ENCODE results near the gene CACNA1S. TPM values are rescaled to one million over a fixed set of nuclear protein-coding genes. Genes with fewer than 3 reads are reported as not detected.

Gene CACNA1S
- total RNA-seq, 1 donor from 2014 or later = not detected

DNA sequence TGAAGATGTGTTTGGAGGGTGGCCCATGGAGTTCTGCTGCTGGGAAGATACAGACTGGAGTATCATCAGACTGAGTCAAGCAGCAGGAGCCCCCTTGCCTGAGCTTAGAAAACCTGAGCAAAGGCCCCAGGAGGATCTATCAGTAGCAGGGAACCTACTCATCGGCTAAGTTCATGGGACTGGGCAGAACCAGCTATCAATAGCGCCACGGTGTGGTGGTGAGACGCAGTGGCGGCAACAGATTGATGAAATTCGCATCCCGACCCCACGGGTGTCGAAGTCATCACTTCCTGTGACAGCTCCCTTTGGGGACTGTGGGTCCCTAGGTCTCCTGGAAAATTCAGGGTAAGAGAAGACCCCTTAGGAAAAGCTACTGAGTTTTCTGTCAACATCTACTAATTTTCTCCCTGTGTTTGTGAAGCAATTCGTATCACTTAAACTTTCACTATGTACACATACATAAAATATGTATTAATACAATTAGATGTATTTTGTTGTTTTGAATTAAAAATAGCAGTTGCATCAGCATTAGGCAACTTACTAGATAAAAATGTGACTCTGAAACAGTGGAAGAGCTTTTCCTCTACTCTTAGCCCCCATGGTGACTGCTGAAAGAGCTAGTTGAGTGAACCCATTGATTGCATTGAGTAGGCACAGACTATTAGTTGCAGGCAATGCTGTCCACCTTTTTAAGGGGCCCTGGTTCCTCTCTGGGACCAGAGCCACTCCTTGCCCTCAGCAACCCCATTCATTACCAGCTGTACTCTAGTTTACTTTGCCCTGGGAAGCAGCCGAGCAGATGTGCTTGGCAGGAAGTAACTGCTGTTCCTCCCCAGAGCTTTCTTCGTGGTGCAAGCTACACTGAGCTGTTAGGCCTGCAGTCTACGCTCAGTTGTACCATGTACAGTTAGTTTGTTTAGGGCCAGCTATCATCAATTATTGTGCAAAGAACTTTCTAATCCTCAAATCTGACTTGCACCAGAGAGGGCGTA is 7.3 kb upstream of the CACNA1S start:
- DNase-seq (ENCODE audit: low spot score) (no peak), ATAC-seq (peak; percentile 29)

DNA sequence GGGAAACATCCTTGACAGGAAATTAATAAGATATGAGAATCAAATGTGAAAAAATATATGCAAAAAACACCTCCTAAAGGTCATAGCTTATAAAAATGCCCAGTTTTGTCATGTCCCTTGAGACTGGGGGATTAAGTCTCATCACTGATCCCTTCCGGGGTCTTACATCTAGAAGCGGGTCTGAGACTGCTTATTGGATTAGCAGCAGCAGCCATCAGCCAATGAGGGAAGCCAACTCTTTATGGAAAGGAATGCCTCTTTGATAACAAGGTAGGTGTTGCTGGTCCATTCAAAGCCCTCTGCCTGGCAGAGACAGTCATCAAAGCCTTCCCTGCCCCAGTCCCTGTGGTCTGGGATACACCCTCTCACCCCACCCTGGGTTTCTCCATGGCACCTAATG is 3.9 kb upstream of the CACNA1S start:
- no peak for ATAC-seq

DNA sequence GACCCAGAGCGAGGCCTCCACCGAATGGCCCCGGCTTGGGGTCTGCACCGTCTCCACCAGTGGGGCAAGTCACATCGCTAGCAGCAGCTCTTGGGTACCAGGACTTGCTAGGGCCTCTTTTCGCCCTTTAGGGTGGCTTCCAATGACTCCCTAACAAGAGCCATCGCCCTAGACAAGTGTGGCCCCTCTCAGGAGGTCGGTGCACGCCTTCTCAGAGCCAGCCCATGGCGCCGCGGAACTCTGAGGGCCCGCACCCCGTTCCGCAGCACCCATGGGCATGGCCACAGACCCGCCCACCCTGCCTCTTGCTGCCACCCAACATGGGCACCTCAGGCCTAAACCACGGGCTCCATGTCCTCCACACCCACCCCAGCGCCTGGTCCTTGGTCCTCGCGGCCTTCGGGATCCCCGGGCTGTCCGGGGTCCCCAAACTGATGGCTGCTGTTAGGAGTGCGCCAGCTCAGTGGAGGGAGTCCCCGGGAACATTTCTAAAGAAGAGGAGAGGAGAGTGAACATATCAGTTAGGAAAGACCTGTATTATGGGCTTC is 3.2 kb upstream of the CACNA1S start:
- ATAC-seq (no peak), DNase-seq (ENCODE audit: low spot score) (no peak)

More for the DNA sequence above, 3.9 kb upstream of the CACNA1S start:
- DNase-seq (ENCODE audit: low spot score) = no peak

DNA sequence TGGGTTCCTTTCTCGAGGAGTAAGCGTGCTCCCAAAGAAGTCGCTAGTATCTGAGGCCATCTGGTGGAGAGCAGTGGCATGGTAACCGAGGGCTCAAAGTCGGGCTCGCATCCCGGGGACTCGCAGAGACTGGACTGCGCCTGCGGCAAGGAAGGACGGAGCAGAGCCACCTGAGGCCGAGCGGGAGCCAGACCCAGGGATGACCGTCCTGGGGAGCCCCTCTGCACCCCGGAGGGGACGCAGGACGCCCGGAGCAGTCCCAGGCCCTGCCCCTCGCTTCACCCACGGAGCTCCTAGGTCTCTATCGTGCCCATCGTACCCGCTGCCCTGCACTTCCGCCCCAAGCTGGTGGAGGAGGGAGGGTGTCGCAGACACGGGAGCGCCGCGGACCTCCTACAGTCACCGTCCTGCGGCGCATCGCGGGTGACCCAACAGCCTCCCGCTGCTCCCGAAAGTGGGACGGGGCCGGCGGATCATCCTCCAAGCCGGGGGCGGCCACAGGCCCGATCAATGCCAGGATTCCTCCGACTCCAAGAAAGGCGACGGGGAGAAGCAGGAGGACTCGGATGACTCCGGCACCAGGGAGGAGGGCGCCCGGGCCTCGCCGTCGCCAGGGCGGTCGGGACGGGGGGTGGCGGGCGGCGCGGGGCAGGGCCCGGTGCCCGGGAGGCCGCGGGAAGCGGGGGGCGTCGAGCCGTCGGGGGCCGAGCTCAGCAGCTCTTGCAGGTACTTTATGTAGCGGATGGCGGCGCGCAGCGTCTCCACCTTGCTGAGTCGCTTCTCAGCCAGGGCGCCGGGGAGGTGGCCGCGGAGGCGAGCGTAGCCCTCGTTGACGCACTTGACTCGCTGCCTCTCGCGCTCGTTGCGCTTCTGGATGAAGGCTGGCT is 2.3 kb upstream of the CACNA1S start:
- DNase-seq (ENCODE audit: low spot score) (peak; percentile 85), ATAC-seq (peak; percentile 98)

DNA sequence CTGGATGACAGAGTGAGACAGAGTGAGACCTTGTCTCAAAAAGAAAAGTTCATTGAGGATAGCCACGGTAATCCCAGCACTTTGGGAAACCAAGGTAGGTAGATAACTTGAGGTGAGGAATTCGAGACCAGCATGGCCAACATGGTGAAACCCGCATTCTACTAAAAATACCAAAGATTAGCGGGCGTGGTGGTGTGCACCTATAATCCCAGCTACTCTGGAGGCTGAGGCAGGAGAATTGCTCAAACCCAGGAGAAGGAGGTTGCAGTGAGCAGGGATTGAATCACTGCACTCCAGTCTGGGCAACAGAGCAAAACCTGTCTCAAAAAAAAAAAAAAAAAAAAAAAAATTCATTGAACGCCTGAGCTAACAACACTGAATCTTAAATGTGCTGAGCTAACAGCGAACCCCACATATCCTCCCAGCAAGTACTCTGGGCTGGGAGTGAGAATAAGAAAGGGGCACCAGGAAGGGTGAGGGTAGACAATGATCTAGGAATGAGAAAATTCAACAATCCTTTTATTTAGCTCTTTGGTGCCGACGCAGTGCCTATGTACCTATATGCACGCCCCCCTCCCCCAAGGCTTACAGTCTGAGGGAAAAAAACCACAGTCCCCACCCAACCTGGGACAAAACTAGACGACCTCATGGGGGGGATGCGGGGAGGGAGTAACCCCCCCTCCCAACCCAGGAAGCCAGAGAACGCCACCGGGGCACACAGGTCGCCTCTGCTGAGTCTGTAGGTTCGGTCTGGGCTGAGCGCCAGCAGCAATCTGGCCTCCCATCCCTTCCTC is 1.4 kb upstream of the CACNA1S start:
- DNase-seq (ENCODE audit: low spot score) = no peak
- ATAC-seq = no peak

DNA sequence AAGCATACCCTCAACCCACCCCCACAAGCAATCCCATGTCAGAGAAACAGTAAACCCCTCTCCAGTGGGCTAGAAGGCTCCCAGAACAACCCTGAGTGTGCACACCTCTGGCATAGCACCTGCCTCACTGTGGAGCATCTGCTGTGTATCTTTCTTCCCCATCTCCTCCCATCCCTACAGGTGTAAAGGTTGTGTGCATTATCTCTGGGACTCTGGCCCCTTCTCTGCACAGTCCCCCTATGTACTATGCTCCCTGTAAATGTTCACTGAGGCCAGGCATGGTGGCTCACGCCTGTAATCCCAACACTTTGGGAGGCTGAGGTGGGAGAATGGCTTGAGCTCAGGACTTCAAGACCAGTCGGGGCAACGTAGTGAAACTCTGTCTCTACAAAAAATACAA is 700 bp upstream of the CACNA1S start:
- ATAC-seq (no peak), DNase-seq (ENCODE audit: low spot score) (no peak)

DNA sequence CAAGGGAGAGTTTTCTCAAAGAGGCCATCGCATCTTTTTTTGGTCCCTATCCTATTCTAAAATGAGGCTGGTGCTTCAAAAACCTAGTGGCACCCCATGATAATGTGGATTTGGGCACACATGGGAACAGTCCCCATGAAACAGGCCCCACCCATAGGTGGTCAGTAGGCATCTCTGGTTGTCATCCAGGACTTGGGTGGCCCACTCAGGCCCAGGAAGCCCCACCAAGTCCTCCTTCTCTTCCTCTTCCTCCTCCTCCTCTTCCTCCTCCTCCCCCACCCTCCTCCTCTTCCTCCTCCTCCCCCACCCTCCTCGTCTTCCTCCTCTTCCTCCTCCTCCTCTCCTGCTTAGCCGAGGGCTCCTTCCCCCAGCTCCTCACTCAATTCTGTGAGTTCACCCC is 554 bp downstream of the CACNA1S start:
- DNase-seq (ENCODE audit: low spot score) = no peak
- no peak for ATAC-seq

DNA sequence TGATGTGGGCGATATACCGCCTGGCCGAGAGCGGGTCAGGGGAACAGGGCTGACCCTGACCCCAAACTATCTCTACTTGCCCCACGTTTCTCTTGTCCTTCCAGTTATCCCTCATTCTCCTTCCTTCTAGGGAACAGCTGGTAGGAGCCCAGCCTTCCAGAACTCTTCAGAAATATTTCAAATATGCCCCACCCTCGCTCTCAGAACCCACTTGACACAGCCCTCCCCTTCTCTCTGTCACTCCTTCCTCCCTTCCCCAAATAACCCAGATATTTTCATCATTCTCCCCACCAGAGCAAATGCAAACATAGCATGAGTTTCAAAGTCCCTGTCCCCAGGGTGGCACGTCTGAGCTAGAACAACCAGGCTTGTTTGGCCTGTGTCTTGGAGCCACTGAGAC is 1.1 kb downstream of the CACNA1S start:
- no peak for ATAC-seq

DNA sequence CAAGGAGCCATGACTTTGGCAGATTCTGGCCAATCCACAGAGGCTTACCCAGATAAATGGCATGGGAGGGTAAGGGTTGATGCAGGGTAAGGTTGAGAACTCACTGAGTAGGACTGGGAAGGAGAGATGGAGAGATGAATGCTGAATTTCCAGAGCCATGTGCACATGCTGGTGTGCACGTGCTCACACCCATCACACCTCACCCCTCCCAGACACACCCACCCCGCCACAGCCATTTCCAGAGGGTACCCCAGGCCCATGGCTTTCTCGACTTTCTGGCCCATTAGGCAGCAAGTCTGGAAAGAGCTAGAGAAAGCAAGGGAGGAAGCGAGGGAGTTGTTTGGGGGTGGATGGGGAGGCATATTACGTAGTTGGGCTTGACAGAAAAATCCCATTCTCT is 1.6 kb downstream of the CACNA1S start:
- DNase-seq (ENCODE audit: low spot score) = no peak
- ATAC-seq = no peak

More for the DNA sequence above, 1.1 kb downstream of the CACNA1S start:
- DNase-seq (ENCODE audit: low spot score) = no peak

DNA sequence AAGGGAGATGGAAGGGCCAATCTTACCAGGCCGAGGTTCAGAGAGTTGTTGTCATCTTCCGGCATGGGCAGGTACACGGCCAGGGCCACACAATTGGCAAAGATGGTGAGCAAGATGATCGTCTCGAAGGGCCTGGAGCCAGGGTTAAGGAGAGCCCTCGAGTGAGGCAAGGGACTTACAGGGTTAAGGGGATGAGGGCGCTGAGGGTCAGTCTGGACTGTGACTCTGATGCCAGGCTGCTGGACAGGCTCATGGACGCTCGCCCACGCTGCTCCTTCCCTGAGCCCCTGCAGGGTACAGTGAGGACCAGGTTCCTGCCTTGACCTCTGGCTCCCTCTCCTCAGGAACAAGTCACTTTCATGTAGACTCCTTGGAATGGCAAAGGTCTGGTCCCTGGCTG is 2.1 kb downstream of the CACNA1S start:
- ATAC-seq = no peak
- DNase-seq (ENCODE audit: low spot score) = no peak

DNA sequence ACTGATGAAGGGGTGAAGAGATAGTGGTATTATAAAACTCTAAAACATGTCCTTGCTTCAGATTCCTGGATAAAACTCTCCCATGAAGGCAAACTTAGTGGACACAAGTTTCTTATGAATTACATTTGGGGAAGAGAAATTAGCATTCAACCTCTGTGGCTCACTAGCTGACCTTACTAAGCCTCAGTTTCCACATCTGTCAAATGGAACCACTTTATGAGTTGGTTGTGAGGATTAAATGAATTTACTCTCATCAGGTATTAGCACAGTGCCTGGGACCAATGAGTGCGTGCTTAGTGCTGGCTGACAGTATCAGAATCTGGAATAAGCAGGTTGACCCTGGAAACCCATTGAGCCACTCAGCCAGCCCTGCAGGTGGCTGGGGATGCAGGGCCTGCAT is 2.6 kb downstream of the CACNA1S start:
- DNase-seq (ENCODE audit: low spot score) (no peak), ATAC-seq (no peak)

DNA sequence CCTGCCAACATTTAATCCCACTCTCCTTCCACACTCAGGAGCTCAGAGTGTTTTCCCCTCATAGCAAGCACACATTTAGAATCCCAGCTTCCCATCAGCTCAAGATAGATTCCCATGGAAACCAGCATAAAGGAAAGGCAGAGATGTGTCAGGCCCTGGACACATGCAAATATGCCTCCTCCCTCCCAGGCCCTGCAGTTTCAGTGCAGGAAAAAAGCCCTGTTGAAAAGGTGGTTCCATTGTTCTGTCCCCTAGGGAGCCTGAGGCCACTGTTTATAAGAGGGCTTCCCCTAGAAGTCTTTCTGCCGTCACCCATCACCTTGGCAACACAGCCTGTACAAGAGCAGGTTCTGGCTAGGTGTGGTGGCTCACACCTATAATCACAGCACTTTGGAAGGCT is 3.6 kb downstream of the CACNA1S start:
- ATAC-seq (no peak), DNase-seq (ENCODE audit: low spot score) (no peak)

DNA sequence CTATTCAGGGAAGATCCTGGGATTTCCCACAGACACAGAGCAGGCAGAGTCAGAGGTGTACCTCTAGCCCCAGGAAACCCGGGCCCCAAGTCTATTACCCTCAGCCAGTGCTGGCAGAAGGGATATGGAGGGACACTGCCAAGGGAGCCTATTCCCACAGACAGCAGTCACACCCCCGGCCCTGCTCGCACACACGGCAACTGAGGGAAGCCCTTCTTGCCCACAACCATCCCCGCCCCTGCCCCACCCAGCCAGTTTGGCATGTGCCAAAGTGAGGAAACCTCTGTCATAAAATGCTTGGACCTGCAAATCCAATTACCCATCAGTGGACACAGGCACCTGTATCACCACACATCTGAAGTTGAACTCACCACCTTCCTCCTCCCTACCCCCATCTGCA is 6.5 kb downstream of the CACNA1S start:
- no peak for DNase-seq (ENCODE audit: low spot score)
- no peak for ATAC-seq

DNA sequence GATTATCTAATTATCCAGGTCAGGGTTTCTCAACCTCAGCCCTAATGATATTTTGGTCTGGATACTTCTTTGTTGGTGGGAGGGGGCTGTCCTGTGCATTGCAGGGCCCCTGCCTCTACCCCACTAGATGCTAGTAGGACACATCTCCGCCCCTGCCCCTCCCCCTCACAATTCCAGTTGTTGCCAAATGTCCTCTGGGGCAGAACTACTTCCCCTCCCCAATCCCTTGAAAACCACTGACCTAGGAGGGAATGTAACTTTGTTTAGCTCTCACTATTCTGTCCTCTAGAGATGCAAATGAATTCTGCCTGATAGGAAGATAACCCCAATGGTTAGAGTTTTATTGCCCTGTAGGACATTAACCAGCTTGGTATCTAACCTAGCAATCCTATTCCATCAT is 8.1 kb downstream of the CACNA1S start:
- DNase-seq (ENCODE audit: low spot score) = no peak

DNA sequence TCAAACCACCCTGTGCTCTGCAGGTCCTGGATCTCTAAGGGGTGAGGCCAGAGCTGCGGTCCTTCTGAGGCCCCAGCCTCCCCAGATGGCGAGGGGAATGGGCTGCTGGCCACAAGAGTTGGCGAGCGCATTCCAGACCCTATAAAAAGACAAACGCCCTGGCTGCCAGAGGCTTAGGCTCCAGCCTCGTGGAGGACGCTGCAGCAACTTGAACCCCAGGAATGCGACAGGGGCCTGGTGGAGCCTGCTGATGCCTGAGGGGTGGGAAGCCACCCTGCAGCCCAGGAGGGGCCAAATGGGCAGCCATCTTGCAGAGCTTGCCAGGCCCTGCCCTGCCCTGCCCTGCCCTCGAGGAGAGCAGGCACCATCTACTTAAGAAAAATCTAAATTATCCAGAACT is 8.6 kb downstream of the CACNA1S start:
- no peak for ATAC-seq
- DNase-seq (ENCODE audit: low spot score) = no peak

More for the DNA sequence above, 8.1 kb downstream of the CACNA1S start:
- ATAC-seq = no peak

DNA sequence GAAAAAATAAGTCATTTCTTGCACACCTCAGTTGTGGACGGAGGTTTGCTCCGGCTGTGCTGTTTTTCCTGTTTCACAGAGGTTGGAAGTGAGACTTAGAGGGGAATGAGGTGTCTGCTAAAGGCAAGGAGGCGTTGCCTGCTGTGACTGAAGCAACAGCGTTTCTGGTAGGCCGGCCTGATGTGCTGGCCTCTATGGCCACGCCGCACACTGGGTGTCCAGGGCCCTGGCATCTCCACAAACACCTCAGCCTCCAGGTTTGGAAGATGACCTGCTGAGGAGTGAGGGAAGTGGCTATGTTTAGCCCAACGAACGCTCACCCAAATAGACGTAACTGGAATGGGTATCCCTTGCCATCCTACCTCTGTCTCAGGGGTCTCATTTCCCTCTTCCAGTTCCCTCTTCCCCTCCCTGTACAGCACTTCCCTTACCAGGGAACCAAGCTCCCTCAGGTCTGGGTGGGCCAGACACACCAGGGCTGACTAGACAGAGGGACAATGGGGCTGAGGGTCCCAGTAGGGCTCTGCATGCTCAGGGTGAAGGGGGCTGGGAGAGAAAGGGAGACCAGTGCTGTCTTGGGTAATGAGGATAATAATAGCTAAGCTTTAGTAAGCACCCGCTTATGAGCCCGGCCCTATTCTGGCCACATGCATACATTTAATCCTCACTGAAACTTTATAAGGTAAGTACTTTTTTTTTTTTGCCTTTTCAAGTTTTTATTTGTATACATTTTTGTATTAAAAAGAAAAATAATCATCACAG is 11.9 kb downstream of the CACNA1S start:
- DNase-seq (ENCODE audit: low spot score) (no peak), ATAC-seq (no peak)

DNA sequence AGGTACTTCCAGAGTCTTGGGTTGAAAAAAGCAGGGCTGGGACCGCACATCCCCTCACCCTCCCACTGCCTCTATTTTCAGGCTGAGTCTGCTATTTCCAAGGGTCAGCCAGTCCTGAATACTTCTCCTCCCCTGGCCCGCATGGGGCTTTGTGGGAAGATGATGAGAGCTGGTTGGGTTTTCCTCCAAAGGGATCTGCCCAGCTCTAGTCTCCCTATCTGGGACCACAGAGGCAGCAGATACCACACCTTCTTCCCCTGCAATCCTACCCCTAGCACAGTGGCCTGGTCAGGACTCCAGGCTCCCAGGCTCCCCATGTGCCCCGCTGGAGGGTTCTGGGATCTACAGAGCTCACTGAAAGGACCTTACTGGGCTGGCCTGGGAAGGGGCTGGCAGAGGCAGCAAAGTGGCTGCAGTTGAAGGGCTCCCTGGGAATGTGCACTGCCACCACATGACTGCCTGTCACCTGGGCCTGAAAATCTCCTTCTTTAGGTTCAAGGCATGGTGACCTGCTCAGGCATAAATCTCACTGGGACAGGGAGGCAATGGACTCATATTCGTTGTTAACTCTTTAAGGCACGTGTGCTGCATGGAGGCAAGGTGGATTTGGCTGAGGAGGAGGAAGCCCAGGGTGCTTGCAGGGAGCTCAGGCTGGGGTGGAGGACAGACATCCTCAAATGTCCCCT is 13.1 kb downstream of the CACNA1S start:
- no peak for ATAC-seq
- no peak for DNase-seq (ENCODE audit: low spot score)

DNA sequence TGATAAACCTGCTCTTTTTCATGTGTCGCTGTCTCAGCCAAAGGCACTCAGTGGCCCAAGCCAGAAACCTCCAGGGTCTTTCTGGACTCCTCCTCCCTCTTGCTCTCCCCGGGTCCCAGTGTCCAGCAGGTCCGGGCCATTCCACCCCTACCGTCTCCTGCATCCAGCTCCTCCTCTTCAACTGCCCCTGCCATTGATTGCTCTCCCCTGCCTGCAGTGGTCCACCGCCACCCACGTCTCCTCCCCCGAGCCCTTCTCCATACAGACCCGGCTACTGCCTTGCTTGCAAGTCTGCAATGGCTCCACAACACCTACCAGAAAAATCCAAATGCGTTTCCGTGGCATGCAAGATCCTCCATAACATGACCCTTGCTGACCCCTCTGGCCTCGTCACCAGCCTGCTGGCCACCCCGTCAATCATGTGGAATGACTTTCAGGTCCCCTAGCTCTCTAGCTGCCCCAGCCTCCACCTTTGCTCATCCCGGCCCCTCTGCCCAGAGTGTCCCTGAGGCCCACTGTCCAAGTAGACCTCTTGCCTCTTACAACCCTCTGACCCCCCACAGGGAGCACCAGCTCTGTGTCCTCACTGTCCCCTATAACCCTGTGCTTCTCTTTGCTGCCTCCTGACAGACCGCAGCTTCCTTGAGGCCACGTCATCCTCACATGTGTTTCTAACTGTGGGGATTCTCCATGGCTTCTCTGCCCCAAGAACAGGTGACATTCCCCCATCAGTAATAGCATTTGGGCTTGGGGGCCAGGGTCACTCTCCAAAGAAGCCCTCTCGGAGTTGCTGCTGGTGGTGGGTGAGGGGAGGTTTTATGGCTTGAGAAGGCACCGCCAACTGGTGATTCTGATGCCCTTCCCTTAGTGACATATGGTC is 15.0 kb downstream of the CACNA1S start:
- DNase-seq (ENCODE audit: low spot score) (no peak), ATAC-seq (no peak)

Measured in left lobe of liver (tissue), 2 donors.